Central memory CD4-positive, alpha-beta T cell (primary cell): ENCODE measurements around the gene RTEL1.
"Not testable (repeated sequence)": the region's sequence is repeated elsewhere in the genome, so short reads cannot be mapped to it uniquely, and the experiment has no call there.

Experiments used
- DNase-seq: peaks from one replicate; pipeline ENCODE4 v3.0.0; 2022

Gene RTEL1

GRCh38 chr20:63701051-63701328 is 42.9 kb downstream of the RTEL1 start:
- no peak for DNase-seq

DNA sequence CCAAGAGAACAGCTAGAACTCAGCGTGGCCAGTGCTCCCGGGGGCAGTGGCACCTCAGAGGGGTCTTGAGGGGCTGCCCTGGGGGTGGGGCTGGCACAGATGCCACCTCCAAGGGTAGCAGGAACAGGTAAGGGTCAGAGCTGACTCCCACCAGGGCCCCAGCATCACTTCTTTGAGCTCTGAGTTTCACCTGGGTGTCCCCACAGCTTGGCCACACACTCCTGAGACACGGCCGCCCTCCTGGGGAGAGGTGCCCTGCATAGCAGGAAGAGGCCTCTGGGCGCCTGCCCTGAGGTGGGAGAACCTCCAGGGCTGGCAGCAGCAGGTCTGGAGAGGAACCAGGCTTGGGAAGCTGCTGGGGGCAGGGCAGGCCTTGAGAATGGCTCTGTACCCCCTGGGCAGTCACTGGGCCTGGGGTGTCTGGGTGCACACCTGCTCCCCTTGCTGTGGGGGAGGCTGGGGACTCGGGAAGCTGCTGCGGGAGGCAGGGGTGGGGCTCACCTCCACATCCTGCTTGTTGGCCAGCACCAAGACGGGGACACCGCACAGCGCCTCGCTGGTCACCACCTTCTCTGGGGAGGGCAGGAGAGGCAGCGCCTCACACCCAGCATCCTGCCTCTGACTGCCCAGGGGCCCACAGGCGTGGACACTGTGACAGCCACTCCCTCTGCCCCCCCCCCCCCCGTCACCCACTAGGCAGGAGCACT is 43.4 kb downstream of the RTEL1 start:
- DNase-seq, result no peak

DNA sequence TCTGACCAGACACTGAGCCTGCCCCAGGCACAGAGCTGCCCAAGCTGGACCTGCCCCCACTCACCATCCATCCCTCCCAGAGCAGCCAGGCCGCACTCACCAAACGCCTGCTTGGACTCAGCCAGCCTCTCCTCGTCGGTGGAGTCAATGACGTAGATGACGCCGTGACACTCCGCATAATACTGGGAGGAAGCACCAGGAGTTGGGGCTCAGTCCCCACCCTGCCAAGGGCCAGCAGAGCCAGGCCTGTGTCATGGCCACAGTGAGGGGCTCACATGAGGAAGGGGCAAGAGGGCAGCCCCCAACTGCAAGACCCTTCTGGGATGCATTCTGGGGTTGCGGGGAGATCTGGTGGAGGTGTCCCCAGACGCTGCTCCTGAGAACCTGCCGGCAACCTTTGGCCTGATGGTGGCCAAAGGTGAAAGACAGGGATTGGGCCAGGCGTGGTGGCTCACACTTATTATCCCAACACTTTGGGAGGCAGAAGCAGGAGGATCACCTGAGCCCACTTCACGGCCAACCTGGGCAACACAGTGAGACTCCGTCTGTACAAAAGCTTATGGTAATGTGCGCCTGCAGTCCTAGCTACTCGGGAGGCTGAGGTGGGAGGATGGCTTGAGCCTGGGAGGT is 44.0 kb downstream of the RTEL1 start:
- no peak for DNase-seq

- no peak for DNase-seq
Measured at GRCh38 chr20:63702751-63703470, 44.8 kb downstream of the RTEL1 start.

DNA sequence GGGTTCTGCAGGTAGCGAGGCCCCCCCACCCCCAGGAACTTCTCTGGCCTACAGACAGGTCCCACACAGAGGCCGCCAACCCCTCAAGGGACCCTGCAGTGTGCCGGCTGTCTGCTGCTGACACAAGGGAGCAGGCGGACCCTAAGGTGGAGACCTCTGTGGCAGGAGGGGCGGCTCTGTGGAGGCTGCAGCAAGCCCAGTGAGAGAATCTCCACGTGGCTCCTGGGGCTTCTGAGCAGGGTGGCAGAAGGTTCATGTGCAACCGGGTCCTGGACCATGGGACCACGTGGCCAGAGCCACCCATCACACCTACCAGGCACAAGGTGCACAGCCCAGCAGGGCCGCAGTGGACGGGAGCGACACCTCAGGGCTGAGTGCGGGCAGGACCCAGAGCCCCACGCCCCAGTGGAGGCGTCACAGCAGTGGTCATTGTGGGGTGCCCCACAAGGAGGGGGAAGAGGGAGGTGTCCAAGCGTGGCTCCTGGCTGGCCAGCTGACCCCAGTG is 45.4 kb downstream of the RTEL1 start:
- DNase-seq, result no peak

DNA sequence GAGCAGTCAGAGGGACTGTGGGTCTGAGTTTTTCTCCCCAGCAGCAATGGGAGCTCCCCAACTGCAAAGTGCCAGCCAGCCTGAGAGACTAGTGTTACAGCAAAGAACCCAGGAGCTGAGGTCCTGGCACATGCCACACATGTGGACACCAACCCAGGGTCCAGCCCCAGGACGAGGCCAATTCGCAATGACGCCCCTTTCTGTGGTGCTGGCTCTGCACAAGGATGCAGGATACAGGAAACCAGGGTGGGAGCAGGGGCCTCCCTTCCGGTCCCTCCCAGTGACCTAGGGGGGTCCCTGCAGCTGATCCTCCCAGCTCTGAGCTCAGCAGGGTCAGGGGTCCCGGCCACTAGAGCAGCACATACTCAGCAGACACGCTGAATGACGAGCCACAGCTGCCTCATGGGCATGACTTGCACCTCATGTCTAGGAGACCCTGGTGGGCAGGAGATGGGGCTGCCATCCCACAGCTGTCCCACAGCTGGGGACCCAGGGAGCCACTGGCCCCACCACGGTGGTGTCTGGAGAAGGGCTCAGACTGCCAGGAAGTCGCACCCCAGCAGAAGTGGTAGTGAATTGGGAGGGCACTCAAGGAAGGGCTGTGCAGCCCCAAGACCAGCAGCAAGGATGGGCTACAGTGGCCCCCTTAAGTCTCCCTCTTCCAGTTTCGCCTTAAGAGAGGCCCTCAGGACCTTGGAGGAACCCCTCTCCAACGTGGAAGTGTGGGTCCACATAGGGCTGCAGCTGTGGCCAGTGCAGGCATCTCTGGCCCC is 46.0 kb downstream of the RTEL1 start:
- DNase-seq, result no peak

DNA sequence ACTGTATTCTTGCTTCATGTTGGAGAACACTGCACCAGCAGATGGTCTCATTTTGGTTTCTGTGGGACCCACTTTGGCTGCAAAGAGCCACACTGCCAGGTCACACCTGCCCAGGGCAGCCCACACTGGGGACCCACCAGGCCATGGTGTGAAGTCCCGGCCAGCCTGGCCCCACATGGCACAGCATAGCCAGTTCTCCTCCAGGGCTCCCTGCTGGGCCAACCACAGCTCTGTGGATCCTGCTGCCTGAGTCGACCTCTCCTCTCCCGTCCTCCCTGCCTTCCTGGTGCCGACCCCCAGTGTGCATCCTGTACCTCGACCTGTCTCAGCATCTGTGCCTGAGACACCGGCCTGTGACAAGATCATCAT is 46.6 kb downstream of the RTEL1 start:
- DNase-seq, result no peak

DNA sequence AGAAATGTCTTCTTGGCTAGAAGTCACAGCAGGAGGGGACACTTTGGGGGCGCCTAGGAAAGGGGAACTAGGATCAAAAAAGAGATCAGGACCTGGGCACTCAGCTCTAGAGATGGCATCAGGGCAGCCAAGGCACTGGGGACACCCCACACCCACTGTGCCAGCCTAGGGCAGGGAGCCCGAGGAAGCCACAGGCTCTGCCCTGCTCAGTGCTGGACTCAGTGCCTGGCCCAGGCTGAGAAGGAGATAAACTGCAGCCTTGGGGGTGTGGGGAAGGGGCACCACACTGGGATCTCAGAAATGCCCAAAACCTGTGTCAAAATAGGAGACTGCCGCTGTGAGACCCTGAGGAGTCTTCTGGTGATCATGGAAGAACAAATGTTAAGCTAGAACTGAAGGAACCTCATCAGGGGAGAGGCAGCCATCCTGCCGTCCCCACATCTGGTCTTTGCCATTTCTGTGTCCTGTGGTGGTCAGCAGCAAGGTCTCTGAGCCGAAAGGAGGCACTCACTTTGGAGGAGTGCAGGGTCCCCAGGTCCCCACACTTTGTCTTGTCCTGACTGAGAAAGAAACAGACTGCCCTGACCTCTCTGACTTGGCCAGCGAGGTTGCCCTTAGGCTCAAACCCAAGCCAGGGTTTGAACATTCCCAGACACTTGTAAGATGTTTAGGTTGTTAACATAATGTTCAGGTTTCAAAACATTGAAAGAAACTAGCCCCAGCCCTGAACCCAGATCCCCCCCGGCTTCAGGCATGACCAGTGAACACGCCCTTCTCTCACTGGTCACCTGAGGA is 47.3 kb downstream of the RTEL1 start:
- DNase-seq, result no peak

DNA sequence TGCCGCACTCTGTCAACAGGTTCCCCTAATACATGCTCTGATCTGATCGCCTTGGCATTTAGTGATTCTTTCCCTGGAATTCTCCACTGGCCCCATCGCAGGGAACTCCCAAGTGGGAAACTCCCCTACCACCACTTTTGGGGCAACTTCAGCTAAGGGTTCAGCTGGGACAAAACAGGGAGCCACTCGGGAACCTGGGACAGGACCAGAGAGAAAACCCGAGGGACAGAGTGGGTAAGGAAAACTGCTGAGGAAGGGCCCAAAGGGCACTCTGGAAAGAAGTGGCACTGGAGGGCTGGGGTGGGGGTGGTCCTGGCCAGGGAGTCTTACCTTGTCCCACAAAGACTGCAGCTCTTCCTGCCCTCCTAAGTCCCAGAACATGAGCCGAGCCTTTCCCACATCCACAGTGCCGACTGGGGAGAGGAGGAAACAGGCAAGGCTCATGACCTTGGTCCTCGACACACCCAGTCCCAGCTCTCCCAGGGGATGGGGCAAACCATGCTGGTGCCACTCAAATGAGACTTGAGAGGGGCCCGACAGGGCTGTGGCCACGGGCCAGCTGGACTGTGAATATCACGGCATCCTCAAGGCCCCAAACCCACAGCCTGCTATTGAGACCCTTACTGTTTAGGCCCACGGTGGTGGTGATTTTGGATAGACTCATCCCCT is 48.0 kb downstream of the RTEL1 start:
- DNase-seq, result no peak

- DNase-seq, result peak; percentile 53
Measured at GRCh38 chr20:63706852-63707557, 48.9 kb downstream of the RTEL1 start.

GRCh38 chr20:63707558-63708300 is 49.6 kb downstream of the RTEL1 start, which contains the start of the genes ARFRP1 and ZGPAT:
TSS of gene ARFRP1 (minus strand) at chr20:63707976. CDS start at chr20:63707091, 885 bp downstream.
TSS of gene ZGPAT (plus strand) at chr20:63708039. CDS start at chr20:63708581, 542 bp downstream.
- DNase-seq, result peak; percentile 84

GRCh38 chr20:63708301-63709148 is 50.4 kb downstream of the RTEL1 start:
- DNase-seq, result no peak

GRCh38 chr20:63709149-63709527 is 51.0 kb downstream of the RTEL1 start:
- DNase-seq, result no peak

- no peak for DNase-seq
Measured at GRCh38 chr20:63711085-63711645, 53.1 kb downstream of the RTEL1 start.

GRCh38 chr20:63712191-63712590 is 54.1 kb downstream of the RTEL1 start:
- DNase-seq, result no peak

DNA sequence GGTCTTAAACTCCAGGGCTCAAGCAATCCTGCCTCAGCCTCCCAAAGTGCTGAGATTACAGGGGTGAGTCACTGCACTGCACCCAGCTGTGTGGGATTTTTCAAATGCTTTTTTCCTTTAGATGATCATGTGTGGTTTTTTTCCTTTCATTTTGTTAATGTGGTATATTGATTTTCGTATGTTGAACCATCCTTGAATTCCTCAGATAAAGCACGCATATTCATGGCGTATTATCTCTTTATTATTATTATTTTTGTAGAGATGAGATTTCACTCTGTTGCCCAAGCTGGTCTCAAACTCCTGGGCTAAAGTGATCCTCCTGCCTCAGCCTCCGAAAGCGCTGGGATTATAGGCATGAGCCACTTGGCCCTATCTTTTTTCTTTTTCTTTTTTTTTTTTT is 56.7 kb downstream of the RTEL1 start:
- DNase-seq, result no peak

DNA sequence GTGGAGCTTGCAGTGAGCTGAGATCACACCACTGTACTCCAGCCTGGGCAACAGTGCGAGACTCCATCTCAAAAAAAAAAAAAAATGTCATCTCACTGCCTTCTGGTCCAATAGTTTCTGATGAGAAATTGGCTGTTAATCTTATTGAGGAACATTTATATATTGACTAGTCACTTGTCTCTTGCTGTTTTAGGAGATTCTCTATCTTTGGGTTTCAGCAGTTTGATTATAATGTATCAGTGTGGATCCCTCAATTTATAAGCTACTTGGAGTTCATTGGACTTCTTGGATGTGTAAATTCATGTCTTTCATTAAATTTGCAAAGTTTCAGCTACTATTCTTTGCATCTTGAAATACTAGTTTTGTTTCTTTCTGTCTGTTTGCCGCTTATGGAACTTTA is 60.9 kb downstream of the RTEL1 start:
- DNase-seq, result no peak

DNA sequence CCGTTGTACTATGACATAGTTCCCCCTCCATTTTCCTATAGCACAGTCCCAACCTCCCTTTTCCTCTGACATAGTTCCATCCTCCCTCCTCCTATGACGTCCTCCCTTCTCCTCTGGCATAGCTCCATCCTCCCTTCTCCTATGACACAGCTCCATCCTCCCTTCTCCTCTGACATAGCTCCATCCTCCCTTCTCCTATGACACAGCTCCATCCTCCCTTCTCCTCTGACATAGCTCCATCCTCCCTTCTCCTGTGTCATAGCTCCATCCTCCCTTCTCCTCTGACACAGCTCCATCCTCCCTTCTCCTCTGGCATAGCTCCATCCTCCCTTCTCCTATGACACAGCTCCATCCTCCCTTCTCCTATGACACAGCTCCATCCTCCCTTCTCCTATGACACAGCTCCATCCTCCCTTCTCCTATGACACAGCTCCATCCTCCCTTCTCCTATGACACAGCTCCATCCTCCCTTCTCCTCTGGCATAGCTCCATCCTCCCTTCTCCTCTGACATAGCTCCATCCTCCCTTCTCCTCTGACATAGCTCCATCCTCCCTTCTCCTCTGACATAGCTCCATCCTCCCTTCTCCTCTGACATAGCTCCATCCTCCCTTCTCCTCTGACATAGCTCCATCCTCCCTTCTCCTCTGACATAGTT is 65.0 kb downstream of the RTEL1 start:
- not testable (repeated sequence) for DNase-seq
